ENCODE measurements around the gene KRT6B.

DNA sequence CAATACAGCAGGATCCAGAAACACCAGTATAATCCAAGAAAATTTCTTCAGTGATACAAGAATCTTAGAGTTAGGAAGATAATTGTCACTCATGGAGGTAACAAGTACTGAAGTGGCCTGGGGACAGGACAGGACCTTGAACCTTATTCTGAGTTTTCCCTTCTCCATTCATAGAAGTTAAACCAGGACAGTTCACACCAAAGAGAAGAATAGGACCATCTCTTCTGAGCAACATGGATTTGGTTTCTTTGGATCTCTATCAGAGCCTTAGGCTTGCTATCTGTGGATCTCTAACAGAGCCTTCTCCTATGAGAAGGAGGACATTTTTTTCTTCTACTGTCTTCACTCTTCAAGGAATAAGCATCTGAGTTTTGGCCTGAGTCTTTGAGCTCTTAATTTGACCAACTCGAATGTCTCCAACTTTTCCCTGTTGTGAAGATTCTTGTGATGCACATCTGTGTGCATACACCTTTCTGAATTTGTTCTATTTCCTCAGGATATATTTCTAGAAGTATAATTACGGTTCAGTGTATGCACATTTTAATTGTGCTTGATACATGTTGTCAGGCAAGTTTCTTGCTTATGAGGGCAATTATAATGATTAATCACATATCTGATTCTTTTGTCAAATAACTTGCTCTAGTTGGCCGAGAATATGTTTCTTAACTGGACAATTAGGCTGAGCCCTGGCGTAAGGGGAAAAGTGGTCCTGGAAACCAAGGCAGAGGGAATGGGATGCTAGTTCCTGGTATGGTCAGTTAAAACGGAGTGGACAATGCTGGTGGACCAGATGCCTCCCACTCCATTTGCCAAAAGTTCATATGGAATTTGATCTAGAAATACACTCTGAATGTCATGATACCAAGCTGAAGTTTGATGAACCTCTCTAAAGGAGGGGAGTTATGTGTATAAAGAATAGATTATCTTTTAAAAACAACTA lies 34.5 kb upstream of the KRT6B start:
- TF ChIP-seq, protein P1, sequence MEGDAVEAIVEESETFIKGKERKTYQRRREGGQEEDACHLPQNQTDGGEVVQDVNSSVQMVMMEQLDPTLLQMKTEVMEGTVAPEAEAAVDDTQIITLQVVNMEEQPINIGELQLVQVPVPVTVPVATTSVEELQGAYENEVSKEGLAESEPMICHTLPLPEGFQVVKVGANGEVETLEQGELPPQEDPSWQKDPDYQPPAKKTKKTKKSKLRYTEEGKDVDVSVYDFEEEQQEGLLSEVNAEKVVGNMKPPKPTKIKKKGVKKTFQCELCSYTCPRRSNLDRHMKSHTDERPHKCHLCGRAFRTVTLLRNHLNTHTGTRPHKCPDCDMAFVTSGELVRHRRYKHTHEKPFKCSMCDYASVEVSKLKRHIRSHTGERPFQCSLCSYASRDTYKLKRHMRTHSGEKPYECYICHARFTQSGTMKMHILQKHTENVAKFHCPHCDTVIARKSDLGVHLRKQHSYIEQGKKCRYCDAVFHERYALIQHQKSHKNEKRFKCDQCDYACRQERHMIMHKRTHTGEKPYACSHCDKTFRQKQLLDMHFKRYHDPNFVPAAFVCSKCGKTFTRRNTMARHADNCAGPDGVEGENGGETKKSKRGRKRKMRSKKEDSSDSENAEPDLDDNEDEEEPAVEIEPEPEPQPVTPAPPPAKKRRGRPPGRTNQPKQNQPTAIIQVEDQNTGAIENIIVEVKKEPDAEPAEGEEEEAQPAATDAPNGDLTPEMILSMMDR (IDR thresholded peaks at IDR 0.05; ENCODE audit: control extremely low read depth in 1 of 3, insufficient read depth in 1 of 3, low read depth in 1 of 3, low read length in 3 of 3) = no peak
- no peak for TF ChIP-seq POLR2A (IDR thresholded peaks at IDR 0.05; ENCODE audit: control extremely low read depth in 1 of 2, low read depth in 2 of 2, low read length in 2 of 2)
- no peak for TF ChIP-seq PHF8 (conservative IDR thresholded peaks at IDR 0.05; ENCODE audit: low read depth, low read length)
- TF ChIP-seq TAF1 (IDR thresholded peaks at IDR 0.05; ENCODE audit: low read depth, low read length) = no peak
- no peak for TF ChIP-seq EP300 (IDR thresholded peaks at IDR 0.05; ENCODE audit: borderline replicate concordance in 1 of 2, low read depth in 2 of 2, low read length in 2 of 2)
- TF ChIP-seq, protein P2, sequence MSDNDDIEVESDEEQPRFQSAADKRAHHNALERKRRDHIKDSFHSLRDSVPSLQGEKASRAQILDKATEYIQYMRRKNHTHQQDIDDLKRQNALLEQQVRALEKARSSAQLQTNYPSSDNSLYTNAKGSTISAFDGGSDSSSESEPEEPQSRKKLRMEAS (IDR thresholded peaks at IDR 0.05) = no peak
- TF ChIP-seq, protein P3, sequence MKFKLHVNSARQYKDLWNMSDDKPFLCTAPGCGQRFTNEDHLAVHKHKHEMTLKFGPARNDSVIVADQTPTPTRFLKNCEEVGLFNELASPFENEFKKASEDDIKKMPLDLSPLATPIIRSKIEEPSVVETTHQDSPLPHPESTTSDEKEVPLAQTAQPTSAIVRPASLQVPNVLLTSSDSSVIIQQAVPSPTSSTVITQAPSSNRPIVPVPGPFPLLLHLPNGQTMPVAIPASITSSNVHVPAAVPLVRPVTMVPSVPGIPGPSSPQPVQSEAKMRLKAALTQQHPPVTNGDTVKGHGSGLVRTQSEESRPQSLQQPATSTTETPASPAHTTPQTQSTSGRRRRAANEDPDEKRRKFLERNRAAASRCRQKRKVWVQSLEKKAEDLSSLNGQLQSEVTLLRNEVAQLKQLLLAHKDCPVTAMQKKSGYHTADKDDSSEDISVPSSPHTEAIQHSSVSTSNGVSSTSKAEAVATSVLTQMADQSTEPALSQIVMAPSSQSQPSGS (IDR thresholded peaks at IDR 0.05; ENCODE audit: low read length) = no peak
- TF ChIP-seq RFX5 (IDR thresholded peaks at IDR 0.05; ENCODE audit: borderline replicate concordance, low read depth, low read length) = no peak
- TF ChIP-seq CHD2 (IDR thresholded peaks at IDR 0.05; ENCODE audit: low read length) = no peak
